Keratinocyte (primary cell): Measurements from ENCODE around the gene POR. TPM values are rescaled to one million over a fixed set of nuclear protein-coding genes. Genes with fewer than 3 reads are reported as not detected.

Experiments
- DNase-seq: peaks from one replicate; pipeline ENCODE4 v3.0.0-alpha.2; 2011; ENCODE audit warnings: low read depth, missing footprints, low spot score
- FAIRE-seq: peaks from 2 replicates; lab custom pipeline; 2011; peaks lifted over from hg19 to GRCh38; lab: Jason Lieb, UNC
- H2AFZ ChIP-seq: 2 replicates; pipeline ENCODE4 v1.6.0; 2012; ENCODE audit warnings: low read length, control low read depth, inconsistent platforms; ENCODE audit not compliant: control insufficient read depth
- H3K27ac ChIP-seq: 2 replicates; pipeline ENCODE4 v1.5.1; 2011; ENCODE audit warnings: low read length; ENCODE audit not compliant: control insufficient read depth, insufficient read depth
- H3K27me3 ChIP-seq: 3 replicates; pipeline ENCODE4 v1.6.0; 2011; ENCODE audit warnings: low read length; ENCODE audit not compliant: control insufficient read depth, insufficient read depth; ENCODE audit errors: extremely low read depth
- H3K36me3 ChIP-seq, 2 experiments: 2 replicates in 1 of 2; 3 replicates in 1 of 2; pipeline ENCODE4 v1.5.1; 2011; ENCODE audit warnings: low read length in 2 of 2, mild to moderate bottlenecking in 1 of 2; ENCODE audit not compliant: control insufficient read depth in 2 of 2, insufficient read depth in 2 of 2; ENCODE audit errors: extremely low read depth in 1 of 2
- H3K4me1 ChIP-seq: 3 replicates; pipeline ENCODE4 v1.5.1; 2011; ENCODE audit warnings: low read length; ENCODE audit not compliant: control insufficient read depth, insufficient read depth; ENCODE audit errors: extremely low read depth
- H3K4me2 ChIP-seq: 3 replicates; pipeline ENCODE4 v1.6.0; 2011; ENCODE audit warnings: low read depth, low read length; ENCODE audit not compliant: control insufficient read depth, insufficient read depth; ENCODE audit errors: extremely low read depth
- H3K4me3 ChIP-seq, 3 experiments: fragments of 200-600 bp in 1 of 3; sonication (generic) in 1 of 3; 2 replicates in 2 of 3; 3 replicates in 1 of 3; pipeline ENCODE4 v1.5.1; 2011 to 2016; ENCODE audit warnings: low read length in 3 of 3, mild to moderate bottlenecking in 3 of 3, control low read depth in 2 of 3, inconsistent platforms in 1 of 3, low read depth in 1 of 3, mixed read lengths in 1 of 3, mixed run types in 1 of 3, moderate library complexity in 1 of 3; ENCODE audit not compliant: control insufficient read depth in 2 of 3, insufficient read depth in 2 of 3; ENCODE audit errors: extremely low read depth in 1 of 3
- H3K79me2 ChIP-seq: 2 replicates; pipeline ENCODE4 v1.6.0; 2012; ENCODE audit warnings: low read length; ENCODE audit not compliant: control insufficient read depth, insufficient read depth
- H3K9ac ChIP-seq: 3 replicates; pipeline ENCODE4 v1.6.0; 2011; ENCODE audit warnings: low read length; ENCODE audit not compliant: control insufficient read depth, insufficient read depth; ENCODE audit errors: extremely low read depth
- H3K9me1 ChIP-seq: 3 replicates; pipeline ENCODE4 v1.6.0; 2011; ENCODE audit warnings: low read length; ENCODE audit not compliant: control insufficient read depth, insufficient read depth; ENCODE audit errors: extremely low read depth
- H3K9me3 ChIP-seq: 2 replicates; pipeline ENCODE4 v1.5.1; 2012; ENCODE audit warnings: low read depth, low read length; ENCODE audit not compliant: control insufficient read depth
- H4K20me1 ChIP-seq: 3 replicates; pipeline ENCODE4 v1.6.0; 2011; ENCODE audit warnings: low read length; ENCODE audit not compliant: control insufficient read depth, insufficient read depth; ENCODE audit errors: extremely low read depth
- EZH2 ChIP-seq: IDR thresholded peaks from one replicate; pipeline ENCODE4 v1.6.1; 2012; ENCODE audit warnings: inconsistent platforms, mild to moderate bottlenecking, low read length, moderate library complexity
- dilution Hi-C: fragments of 300-500 bp; cut with MboI; formaldehyde crosslinking; loops from one replicate; pipeline ENCODE4 v1.7.0; 2020; ENCODE audit warnings: low sequenced_read_pairs; ENCODE audit not compliant: extremely low pct_ligation_motif_present
- polyA plus RNA-seq, 5 experiments: library from polyadenylated mRNA; depleted of rRNA in 3 of 5; stranded (reverse) in 3 of 5; stranded (forward) in 1 of 5; unstranded in 1 of 5; fragments of >200 nt; gene quantifications; 1 replicate in 1 of 5; 2 replicates in 3 of 5; 3 replicates in 1 of 5; pipeline versions ENCODE4 v1.2.1 to v1.2.3, GENCODE V29; 2011 to 2012; ENCODE audit warnings: missing spikeins in 2 of 5, low read depth in 1 of 5, low replicate concordance in 1 of 5
- TF ChIP-seq, protein P1 (sequence below), 3 experiments: IDR thresholded peaks in 1 of 3; conservative IDR thresholded peaks in 1 of 3; optimal IDR thresholded peaks in 1 of 3; 2 replicates in 2 of 3; 3 replicates in 1 of 3; pipeline versions ENCODE3 to v1.5.1; 2011; ENCODE audit warnings: low read length in 3 of 3, mild to moderate bottlenecking in 3 of 3, moderate library complexity in 2 of 3, control low read depth in 1 of 3, inconsistent platforms in 1 of 3; ENCODE audit not compliant: insufficient read depth in 2 of 3; ENCODE audit errors: extremely low read depth in 1 of 3

The POR gene
- polyA plus RNA-seq, 1 donor (not counting 4 experiments of a cell fraction or from before 2014, with no cell fraction given): 28.6 TPM

DNA sequence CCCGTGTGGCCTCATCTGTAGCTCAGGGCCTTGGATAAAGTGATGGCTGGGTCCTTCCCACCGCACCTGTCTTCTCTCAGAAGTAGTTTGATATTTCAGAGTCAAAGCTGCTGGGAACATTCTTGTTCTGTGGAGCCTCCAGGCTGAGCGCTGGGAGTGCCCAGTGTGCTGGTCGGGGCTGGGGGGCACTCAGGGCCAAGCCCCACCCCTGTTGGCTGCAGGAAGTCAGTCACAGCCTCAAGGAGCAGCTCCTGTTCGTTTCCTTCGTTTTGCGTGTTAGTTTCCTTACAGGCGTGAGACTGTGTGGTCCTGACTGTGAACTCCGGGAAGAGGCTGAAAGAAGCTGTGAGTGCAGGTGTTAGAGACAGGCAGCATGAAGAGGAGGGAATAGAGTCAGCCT lies 33.2 kb downstream of the POR start:
- Histone ChIP-seq H3K36me3 (no peaks in the 10 kb centered on the region), H3K4me1 (peaks cover 24% of the 10 kb centered on the region), H3K9ac (no peak overlapping the region), H3K9me3 (no peaks in the 10 kb centered on the region), H3K4me3 (no peak overlapping the region), H3K79me2 (peaks cover 7% of the 10 kb centered on the region), H3K27ac (no peak overlapping the region), H3K4me2 (no peak overlapping the region), H2AFZ (no peak overlapping the region), H3K27me3 (no peaks in the 10 kb centered on the region), H4K20me1 (no peaks in the 10 kb centered on the region), H3K9me1 (peaks cover 2% of the 10 kb centered on the region)
- FAIRE-seq (no peak), DNase-seq (no peak)
- dilution Hi-C loops: no loop called here
- TF ChIP-seq EZH2: no peak
- TF ChIP-seq, protein P1, sequence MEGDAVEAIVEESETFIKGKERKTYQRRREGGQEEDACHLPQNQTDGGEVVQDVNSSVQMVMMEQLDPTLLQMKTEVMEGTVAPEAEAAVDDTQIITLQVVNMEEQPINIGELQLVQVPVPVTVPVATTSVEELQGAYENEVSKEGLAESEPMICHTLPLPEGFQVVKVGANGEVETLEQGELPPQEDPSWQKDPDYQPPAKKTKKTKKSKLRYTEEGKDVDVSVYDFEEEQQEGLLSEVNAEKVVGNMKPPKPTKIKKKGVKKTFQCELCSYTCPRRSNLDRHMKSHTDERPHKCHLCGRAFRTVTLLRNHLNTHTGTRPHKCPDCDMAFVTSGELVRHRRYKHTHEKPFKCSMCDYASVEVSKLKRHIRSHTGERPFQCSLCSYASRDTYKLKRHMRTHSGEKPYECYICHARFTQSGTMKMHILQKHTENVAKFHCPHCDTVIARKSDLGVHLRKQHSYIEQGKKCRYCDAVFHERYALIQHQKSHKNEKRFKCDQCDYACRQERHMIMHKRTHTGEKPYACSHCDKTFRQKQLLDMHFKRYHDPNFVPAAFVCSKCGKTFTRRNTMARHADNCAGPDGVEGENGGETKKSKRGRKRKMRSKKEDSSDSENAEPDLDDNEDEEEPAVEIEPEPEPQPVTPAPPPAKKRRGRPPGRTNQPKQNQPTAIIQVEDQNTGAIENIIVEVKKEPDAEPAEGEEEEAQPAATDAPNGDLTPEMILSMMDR (optimal IDR thresholded peaks at IDR 0.05 in 1 of 3, IDR thresholded peaks at IDR 0.05 in 1 of 3, conservative IDR thresholded peaks at IDR 0.05 in 1 of 3; ENCODE audit: extremely low read depth in 1 of 3, insufficient read depth in 2 of 3, low read length in 3 of 3): no peak

DNA sequence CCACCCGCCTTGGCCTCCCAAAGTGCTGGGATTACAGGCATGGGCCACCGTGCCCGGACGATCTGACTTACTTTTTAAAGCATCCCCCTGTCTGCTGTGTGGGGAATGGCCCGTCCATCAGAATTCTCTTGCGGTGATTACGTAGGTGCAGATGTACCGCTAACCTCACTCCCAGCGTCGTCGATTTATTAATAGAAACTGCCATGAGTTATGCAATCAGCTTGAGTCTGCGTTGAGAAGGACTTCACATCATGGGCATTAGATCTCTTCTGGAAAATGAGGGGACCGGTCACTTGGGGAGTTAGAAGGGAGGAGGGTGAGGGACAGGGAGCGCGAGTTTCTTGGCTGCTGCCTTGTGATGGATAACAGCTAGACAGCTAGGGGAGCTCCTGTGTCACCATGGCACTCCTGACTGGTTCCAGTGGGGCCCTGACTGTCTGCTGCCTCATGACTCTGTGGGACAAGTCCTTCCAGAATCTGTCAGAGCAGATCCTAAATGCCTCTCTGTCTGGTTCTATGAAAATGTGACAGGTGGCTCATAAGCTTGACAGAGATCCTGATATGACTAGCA lies 35.2 kb downstream of the POR start:
- Histone ChIP-seq H3K9ac (no peak overlapping the region), H3K79me2 (peaks cover 7% of the 10 kb centered on the region), H2AFZ (no peak overlapping the region), H3K4me1 (peaks cover 8% of the 10 kb centered on the region), H3K4me3 (no peak overlapping the region), H3K36me3 (peaks cover 0 to 6% of the 10 kb centered on the region in 2 experiments), H3K9me3 (no peaks in the 10 kb centered on the region), H3K27me3 (no peaks in the 10 kb centered on the region), H4K20me1 (no peaks in the 10 kb centered on the region), H3K4me2 (no peak overlapping the region), H3K27ac (no peak overlapping the region), H3K9me1 (peaks cover 2% of the 10 kb centered on the region)
- DNase-seq: no peak
- no peak for FAIRE-seq
- dilution Hi-C loops: no loop called here
- no peak for TF ChIP-seq EZH2
- TF ChIP-seq, protein P1 (optimal IDR thresholded peaks at IDR 0.05 in 1 of 3, IDR thresholded peaks at IDR 0.05 in 1 of 3, conservative IDR thresholded peaks at IDR 0.05 in 1 of 3; ENCODE audit: extremely low read depth in 1 of 3, insufficient read depth in 2 of 3, low read length in 3 of 3): no peak
